Tibial nerve (tissue), 4 donors: Measurements from ENCODE around the gene ATP11A.

Source experiments
- CTCF ChIP-seq, 5 experiments: fragments of 200-600 bp in 3 of 5; fragments of 450-650 bp in 2 of 5; sonication (generic) in 3 of 5; IDR thresholded peaks; one replicate each; pipeline ENCODE4 v1.5.1; 2016 to 2019; ENCODE audit warnings: antibody characterized with exemption in 5 of 5, mild to moderate bottlenecking in 3 of 5, moderate library complexity in 2 of 5
- EP300 ChIP-seq, 2 donors: sonication (generic); formaldehyde crosslinking; IDR thresholded peaks; one replicate each; pipeline ENCODE4 v1.6.1; 2017; ENCODE audit warnings: antibody characterized with exemption in 2 of 2, mild to moderate bottlenecking in 1 of 2
- POLR2A ChIP-seq, 2 donors: fragments of 450-650 bp; IDR thresholded peaks; one replicate each; pipeline ENCODE4 v1.6.1; 2017; ENCODE audit warnings: antibody characterized with exemption in 2 of 2, mild to moderate bottlenecking in 2 of 2, moderate library complexity in 2 of 2

GRCh38 chr13:112821340-112822055 is 131.7 kb downstream of the ATP11A start:
- TF ChIP-seq CTCF (IDR thresholded peaks at IDR 0.05): no peak
- no peak for TF ChIP-seq POLR2A (IDR thresholded peaks at IDR 0.05)
- TF ChIP-seq EP300 (IDR thresholded peaks at IDR 0.05): no peak
